ENCODE measurements around the gene C20orf144.

The C20orf144 gene

GRCh38 chr20:33709905-33710541 lies 47.9 kb downstream of the C20orf144 start:
- no peak for TF ChIP-seq REST (IDR thresholded peaks at IDR 0.05; ENCODE audit: insufficient read depth in 1 of 2, low read depth in 2 of 2, low read length in 2 of 2)
- no peak for TF ChIP-seq POLR2AphosphoS5 (IDR thresholded peaks at IDR 0.05; ENCODE audit: low read depth, low read length)
- TF ChIP-seq FOXP2 (optimal IDR thresholded peaks at IDR 0.05; ENCODE audit: borderline replicate concordance, extremely low read depth, extremely low read length, insufficient read depth), result no peak
- no peak for TF ChIP-seq SIN3A (IDR thresholded peaks at IDR 0.05; ENCODE audit: borderline replicate concordance, insufficient read depth, low read length)
- TF ChIP-seq TAF1 (IDR thresholded peaks at IDR 0.05; ENCODE audit: borderline replicate concordance, insufficient read depth, low read length), result no peak

DNA sequence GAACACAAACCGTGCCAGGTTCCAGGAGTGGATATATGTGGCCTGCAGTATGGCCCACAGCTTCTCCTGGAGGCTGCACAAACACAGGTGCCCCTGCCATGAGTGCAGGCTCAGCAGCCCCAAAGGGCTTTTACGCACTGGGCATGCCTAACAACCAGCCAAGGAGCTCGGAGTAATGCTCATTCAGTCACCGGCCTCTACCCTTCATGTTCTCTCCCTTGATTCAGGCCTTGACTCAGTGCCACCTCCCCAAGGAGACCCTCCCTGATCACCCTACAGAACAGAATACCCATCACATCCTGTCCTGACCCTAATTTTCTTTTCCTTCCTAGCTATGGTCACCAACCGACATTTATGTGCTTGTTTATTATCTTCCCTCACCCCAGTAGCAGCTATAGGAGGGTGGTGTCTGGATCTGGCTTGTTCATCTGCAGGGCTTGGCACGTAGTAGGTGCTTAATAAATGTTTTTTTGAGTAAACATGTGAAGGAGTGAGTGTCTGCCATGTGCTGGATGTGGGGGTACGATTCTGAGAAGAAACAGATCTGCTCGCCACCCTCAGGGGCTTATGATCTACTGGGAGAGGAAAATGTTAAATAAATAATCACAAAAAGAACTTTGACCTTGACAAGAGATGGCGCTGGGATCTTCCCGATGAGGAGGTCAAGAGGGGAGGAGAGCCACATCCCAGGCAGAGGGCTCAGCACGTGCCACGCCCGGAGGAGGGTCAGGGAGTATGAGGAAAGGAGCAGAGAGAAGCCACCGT lies 48.7 kb downstream of the C20orf144 start:
- TF ChIP-seq FOXP2 (optimal IDR thresholded peaks at IDR 0.05; ENCODE audit: borderline replicate concordance, extremely low read depth, extremely low read length, insufficient read depth), result no peak
- no peak for TF ChIP-seq POLR2AphosphoS5 (IDR thresholded peaks at IDR 0.05; ENCODE audit: low read depth, low read length)
- no peak for TF ChIP-seq SIN3A (IDR thresholded peaks at IDR 0.05; ENCODE audit: borderline replicate concordance, insufficient read depth, low read length)
- TF ChIP-seq TAF1 (IDR thresholded peaks at IDR 0.05; ENCODE audit: borderline replicate concordance, insufficient read depth, low read length), result no peak
- no peak for TF ChIP-seq REST (IDR thresholded peaks at IDR 0.05; ENCODE audit: insufficient read depth in 1 of 2, low read depth in 2 of 2, low read length in 2 of 2)

DNA sequence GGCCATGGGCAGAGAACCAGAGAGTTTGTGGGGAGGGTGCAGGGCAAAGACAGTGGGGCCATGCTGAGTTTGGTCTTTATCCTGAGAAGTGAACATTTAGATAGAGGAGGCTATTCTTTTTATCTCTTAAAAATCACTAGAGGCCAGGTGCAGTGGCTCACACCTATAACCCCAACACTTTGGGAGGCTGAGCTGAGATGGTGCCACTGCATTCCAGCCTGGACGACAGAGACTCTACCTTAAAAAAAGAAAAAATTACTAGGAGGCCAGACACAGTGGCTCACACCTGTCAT lies 49.3 kb downstream of the C20orf144 start:
- TF ChIP-seq FOXP2 (optimal IDR thresholded peaks at IDR 0.05; ENCODE audit: borderline replicate concordance, extremely low read depth, extremely low read length, insufficient read depth) (no peak), SIN3A (IDR thresholded peaks at IDR 0.05; ENCODE audit: borderline replicate concordance, insufficient read depth, low read length) (no peak), TAF1 (IDR thresholded peaks at IDR 0.05; ENCODE audit: borderline replicate concordance, insufficient read depth, low read length) (no peak), POLR2AphosphoS5 (IDR thresholded peaks at IDR 0.05; ENCODE audit: low read depth, low read length) (no peak), REST (IDR thresholded peaks at IDR 0.05; ENCODE audit: insufficient read depth in 1 of 2, low read depth in 2 of 2, low read length in 2 of 2) (no peak)

Measured in PFSK-1 (cell line).